ENCODE measurements around the gene SCAF8. TPM values are rescaled to one million over a fixed set of nuclear protein-coding genes. Genes with fewer than 3 reads are reported as not detected.
"Not testable (repeated sequence)": the region's sequence is repeated elsewhere in the genome, so short reads cannot be mapped to it uniquely, and the experiment has no call there.

SCAF8 gene
- total RNA-seq, 1 experiment from 2014 or later, result 50.7 TPM

DNA sequence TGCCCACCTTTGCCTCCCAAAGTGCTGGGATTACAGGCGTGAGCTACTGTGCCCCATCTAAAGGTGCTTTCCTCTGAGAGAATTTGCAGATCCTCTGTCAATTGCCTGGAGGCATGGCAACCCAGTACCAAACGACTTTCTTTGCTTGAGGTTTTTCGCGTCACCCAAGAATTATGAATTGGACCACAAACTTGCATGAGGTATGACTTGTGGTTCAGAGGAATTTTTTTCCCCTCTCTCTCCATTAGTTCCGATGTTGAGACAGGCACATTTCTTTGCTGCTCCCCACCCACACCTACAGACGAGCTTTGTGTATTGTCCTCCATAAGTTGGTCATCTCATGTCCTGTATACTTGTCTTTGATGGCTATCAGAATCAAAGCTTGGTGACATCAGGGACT, 11.8 kb upstream of the SCAF8 start:
- Histone ChIP-seq H3K4me1 (0 out of 2 replicates have a peak, but pooled peaks cover 3% of the 10 kb centered on the region), H3K27ac (no peak overlapping the region), H3K27me3 (no peaks in the 10 kb centered on the region), H3K4me3 (no peak overlapping the region), H3K9me3 (replicated peaks) (0 out of 2 replicates have a peak, but pooled peaks cover 4% of the 10 kb centered on the region), H3K36me3 (no peaks in the 10 kb centered on the region)
- peak; percentile 46 to 65 for DNase-seq

DNA sequence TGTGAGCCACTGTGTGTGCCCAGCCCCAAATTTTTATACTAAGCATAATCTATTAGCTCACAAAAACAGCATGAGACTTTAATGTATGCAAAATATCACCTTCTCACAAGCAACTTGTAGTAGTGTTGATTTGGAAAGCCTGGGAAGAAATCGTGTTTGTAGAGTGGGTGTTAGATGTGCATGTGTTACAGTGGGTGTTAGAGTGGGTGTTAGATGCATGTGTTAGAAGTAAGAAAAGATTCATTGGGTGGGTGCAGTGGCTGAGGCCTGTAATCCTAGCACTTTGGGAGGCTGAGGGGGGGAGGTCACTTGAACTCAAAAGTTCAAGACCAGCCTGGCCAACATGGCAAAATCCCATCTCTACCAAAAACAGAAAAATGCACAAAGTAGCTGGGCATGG, 6.3 kb upstream of the SCAF8 start:
- no peaks in the 10 kb centered on the region for H3K36me3 ChIP-seq
- no peaks in the 10 kb centered on the region for H3K9me3 ChIP-seq (replicated peaks)
- no peaks in the 10 kb centered on the region for H3K27me3 ChIP-seq
- 0 out of 2 replicates have a peak, but pooled peaks cover under 1% of the 10 kb centered on the region for H3K4me1 ChIP-seq
- no peak overlapping the region for H3K4me3 ChIP-seq
- DNase-seq, result no peak
- no peak overlapping the region for H3K27ac ChIP-seq

DNA sequence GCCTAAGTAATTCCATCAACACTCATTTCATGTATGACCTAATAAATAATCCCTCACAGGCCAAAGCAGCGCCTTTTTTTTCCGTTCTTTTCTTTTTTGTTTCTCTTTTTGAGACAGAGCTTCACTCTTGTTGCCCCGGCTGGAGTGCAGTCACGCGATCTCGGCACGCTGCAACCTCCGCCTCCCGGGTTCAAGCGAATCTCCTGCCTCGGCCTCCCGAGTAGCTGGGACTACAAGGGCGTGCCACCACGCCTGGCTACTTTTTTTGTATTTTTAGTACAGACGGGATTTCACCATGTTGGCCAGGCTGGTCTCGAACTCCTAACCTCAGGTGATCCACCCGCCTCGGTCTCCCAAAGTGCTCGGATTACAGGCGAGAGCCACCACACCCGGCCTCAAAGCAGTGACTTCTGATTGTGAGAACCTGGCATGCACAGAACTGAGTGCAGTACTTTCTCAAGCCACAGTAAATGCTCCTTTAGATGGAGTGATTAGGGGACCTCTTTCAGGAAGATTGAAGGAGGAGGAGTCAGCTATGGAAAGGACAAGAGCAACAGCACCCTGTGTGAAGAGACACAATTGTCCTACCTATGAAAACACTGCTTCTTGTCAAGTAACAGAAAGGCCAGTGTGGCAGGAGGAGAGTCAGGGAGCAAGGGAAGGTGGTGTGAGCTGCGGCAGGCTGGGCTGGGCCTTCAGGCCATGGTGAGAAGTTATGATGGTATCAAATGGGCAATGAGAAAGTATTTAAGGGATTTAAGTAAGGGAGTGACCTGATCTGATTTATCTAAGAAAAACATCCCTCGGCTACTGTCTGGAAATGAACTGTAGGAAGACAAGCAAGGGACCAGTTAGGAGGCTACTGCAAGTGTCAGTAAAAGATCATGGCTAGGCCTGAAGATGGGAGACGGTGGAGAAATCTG, 1.7 kb upstream of the SCAF8 start:
- Histone ChIP-seq H3K9me3 (replicated peaks) (no peaks in the 10 kb centered on the region), H3K27ac (no peak overlapping the region; the same call in 1 of the 2 replicates), H3K36me3 (0 out of 2 replicates have a peak, but pooled peaks cover 2% of the 10 kb centered on the region), H3K4me1 (peaks cover 5% of the 10 kb centered on the region), H3K27me3 (no peaks in the 10 kb centered on the region), H3K4me3 (no peak overlapping the region)
- peak in 1 of 2 experiments; percentile 18 for DNase-seq

DNA sequence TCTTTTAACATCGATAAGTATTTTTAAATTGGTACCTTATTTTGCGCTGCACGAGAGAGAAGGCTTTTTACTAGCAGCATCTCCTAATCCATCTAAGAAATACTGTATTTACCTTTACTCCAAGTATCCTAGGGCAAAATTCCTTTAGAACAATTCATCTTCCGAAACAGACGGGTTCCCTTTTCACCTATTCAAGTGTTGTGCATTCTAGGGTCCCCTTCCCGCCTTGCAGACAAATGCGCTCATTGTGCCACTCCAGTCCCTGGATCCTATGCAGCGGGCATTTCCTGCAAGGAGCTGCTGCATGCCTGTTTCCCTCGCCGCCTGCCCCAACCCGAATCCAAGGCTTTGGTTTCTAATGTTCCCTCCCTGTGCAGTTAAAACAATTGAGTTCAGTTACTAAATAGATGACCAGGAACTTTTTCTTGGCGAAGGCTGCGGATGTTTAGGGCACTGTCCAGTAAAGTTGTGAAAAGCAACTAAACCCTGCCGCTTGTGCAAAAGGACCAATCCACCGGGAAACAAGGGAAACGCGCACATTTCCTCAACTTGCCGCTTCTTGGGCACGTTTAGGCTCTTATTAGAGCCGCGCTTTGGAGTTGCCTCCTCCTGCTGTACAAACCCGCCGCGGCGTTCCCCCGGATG, 556 bp upstream of the SCAF8 start:
- peak; percentile 75 to 80 for DNase-seq
- H3K4me1 ChIP-seq, result peaks cover 5% of the 10 kb centered on the region
- peak overlapping the region; percentile 99 for H3K4me3 ChIP-seq
- no peaks in the 10 kb centered on the region for H3K9me3 ChIP-seq (replicated peaks)
- no peaks in the 10 kb centered on the region for H3K27me3 ChIP-seq
- H3K36me3 ChIP-seq, result 0 out of 2 replicates have a peak, but pooled peaks cover 2% of the 10 kb centered on the region
- peak overlapping the region; percentile 99 for H3K27ac ChIP-seq

DNA sequence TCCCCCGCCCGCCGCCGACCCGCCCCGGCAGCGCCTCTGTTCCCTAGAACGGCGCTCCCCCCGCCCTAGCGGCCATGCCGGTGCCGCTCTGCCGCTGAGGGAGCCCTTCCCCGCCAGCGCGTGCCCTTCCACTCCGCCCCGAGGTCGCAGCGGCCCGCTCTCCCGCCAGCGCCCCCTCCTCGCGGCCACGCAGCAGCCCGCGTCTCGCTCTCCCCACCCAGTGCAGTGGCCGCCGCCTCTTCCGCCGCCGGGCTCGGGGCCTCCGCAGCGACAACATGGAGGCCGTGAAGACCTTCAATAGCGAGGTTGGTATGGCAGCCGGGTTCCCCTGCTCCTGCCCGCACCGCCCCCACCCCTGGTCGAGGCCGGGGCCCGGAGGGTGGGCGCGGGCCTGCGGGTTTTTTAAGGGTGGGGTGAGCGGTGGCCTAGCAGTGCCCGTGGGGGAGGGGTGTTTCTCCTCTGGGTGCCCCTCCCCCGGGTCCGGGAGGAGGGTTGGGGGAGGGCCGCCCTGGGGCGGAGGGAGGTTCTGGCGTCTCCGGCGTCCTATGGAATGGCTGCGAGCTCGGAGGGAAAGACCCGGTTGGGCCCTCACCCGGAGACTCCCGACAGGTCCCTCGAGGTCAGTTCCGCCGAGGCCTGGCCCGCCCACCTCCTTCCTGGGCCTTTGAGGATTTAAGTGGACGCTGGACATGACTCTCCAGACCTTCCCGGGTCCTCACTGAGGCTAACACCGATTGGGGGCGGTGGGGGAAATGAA, 588 bp downstream of the SCAF8 start:
- Histone ChIP-seq H3K27me3 (no peaks in the 10 kb centered on the region), H3K27ac (peak overlapping the region; percentile 99), H3K4me1 (peaks cover 5% of the 10 kb centered on the region), H3K4me3 (peak overlapping the region; percentile 99), H3K36me3 (peaks cover 5% of the 10 kb centered on the region; the same call in 1 of the 2 replicates), H3K9me3 (replicated peaks) (no peaks in the 10 kb centered on the region)
- DNase-seq, result peak; percentile 97 to 98

DNA sequence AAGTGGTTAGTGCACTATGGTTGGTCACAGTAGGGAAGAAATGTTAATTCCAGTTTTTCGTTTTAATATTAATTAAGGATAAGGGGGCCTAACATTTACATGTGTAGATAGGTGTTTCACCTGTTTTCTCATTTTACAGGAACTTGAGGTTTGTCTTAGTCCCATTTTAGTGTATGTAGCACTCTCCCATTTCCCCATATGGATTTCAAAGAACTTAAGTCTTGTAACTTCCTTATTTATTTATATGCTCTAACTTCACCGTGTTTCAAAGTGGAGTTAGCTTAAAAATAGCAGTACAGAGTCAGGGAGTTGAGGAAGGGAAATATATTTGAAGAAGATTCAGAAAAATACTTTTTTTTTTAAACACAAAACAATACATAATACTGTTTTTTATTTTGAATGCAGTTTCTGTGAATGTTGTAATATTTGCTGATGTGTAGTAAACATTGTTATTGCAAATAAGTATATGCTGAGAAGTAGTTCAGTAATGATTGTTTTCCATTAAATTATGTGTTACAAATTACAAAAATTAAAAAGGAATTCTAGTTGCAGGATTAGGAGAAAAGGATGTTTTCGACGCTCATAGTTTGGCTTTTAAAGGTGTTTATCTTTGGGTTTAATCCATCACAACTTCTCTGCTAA, 3.5 kb downstream of the SCAF8 start:
- Histone ChIP-seq H3K36me3 (peaks cover 12% of the 10 kb centered on the region; the same call in 1 of the 2 replicates), H3K4me1 (peaks cover 5% of the 10 kb centered on the region), H3K4me3 (no peak overlapping the region), H3K27me3 (no peaks in the 10 kb centered on the region), H3K27ac (no peak overlapping the region), H3K9me3 (replicated peaks) (no peaks in the 10 kb centered on the region)
- no peak for DNase-seq

DNA sequence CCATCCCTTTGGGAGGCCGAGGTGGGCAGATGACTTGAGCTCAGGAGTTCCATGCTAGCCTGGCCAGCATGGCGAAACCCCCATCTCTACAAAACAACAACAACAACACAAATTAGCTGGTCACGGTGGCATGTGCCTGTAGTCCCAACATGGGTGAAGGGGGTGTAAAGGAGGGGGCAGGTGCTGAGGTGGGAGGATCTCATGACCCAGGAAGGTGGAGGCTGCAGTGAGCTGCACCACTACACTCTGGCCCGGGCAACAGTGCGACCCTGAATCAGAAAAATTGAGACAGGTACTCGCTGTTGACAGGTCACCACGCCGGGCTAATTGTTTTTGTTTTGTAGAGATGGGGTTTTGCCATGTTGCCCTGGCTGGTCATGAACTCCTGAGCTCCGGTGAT, 4.2 kb downstream of the SCAF8 start:
- H3K27ac ChIP-seq, result no peak overlapping the region
- H3K36me3 ChIP-seq, result peaks cover 14% of the 10 kb centered on the region; the same call in 1 of the 2 replicates
- no peak for DNase-seq
- H3K4me3 ChIP-seq, result no peak overlapping the region
- peaks cover 2% of the 10 kb centered on the region for H3K4me1 ChIP-seq
- H3K9me3 ChIP-seq (replicated peaks), result no peaks in the 10 kb centered on the region
- no peaks in the 10 kb centered on the region for H3K27me3 ChIP-seq

DNA sequence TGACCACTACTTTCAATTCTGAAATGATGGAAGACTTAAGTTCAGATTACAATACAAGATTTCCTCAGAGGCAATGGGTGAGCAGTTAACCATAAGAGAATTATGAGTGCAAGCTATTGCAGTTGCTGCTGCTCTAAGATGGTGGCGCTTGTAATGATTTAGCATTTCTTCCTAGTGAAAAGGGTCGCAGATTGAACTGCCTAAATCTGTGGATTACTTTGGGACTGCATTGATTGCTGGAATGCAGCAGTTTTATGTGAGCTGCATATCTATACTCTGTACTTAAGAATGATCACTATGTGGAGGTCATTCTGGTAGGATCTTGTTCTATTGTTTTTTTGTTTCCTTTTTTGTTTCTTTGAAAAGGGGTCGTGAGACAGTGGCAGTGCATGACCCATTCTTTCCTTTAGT, 5.3 kb downstream of the SCAF8 start:
- Histone ChIP-seq H3K27me3 (no peaks in the 10 kb centered on the region), H3K4me3 (no peak overlapping the region), H3K4me1 (peaks cover 2% of the 10 kb centered on the region; the same call in 1 of the 2 replicates), H3K36me3 (peaks cover 18% of the 10 kb centered on the region), H3K9me3 (replicated peaks) (no peaks in the 10 kb centered on the region), H3K27ac (no peak overlapping the region)
- no peak for DNase-seq

DNA sequence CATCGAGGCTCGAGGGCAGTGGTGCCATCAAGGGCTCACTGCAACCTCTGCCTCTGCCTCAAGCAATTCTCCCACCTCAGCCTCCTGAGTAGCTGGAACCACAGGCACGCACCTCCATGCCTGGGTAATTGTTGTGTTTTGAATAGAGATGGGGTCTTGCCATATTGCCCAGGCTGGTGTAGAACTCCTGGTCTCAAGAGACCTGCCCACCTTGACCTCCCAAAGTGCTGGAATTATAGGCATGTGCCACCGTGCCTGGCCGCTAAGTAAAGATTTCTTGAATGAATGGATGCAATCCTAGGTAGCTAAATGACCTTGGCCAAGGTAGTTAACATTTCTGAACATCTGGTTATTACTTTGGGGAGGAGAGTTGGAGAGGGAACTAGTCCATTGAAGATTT, 7.4 kb downstream of the SCAF8 start:
- no peak overlapping the region for H3K27ac ChIP-seq
- H3K4me1 ChIP-seq, result no peaks in the 10 kb centered on the region
- peaks cover 21% of the 10 kb centered on the region for H3K36me3 ChIP-seq
- H3K4me3 ChIP-seq, result no peak overlapping the region
- DNase-seq, result no peak
- H3K9me3 ChIP-seq (replicated peaks), result no peaks in the 10 kb centered on the region
- H3K27me3 ChIP-seq, result no peaks in the 10 kb centered on the region

DNA sequence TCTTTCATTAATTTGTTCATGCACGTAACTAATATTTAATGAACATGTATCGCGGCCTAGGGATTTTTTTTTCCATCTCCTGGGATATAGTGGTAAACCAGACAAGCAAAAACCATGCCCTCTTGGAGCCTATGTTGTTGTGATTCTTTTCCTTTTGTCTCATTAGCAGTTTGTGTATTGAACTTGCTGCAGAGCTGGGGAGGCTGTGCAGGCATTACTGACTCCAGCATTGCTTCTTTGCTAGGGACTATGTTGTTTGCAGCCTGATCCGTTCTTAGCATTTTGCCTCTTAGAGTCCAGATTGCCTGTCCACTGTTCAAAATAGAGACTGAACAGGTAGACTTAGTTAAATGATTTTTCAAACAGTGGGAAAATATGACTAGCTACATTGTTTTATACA, 9.7 kb downstream of the SCAF8 start:
- Histone ChIP-seq H3K4me3 (no peak overlapping the region), H3K36me3 (peaks cover 19% of the 10 kb centered on the region), H3K4me1 (no peaks in the 10 kb centered on the region), H3K27me3 (no peaks in the 10 kb centered on the region), H3K9me3 (replicated peaks) (no peaks in the 10 kb centered on the region), H3K27ac (no peak overlapping the region)
- DNase-seq, result no peak

DNA sequence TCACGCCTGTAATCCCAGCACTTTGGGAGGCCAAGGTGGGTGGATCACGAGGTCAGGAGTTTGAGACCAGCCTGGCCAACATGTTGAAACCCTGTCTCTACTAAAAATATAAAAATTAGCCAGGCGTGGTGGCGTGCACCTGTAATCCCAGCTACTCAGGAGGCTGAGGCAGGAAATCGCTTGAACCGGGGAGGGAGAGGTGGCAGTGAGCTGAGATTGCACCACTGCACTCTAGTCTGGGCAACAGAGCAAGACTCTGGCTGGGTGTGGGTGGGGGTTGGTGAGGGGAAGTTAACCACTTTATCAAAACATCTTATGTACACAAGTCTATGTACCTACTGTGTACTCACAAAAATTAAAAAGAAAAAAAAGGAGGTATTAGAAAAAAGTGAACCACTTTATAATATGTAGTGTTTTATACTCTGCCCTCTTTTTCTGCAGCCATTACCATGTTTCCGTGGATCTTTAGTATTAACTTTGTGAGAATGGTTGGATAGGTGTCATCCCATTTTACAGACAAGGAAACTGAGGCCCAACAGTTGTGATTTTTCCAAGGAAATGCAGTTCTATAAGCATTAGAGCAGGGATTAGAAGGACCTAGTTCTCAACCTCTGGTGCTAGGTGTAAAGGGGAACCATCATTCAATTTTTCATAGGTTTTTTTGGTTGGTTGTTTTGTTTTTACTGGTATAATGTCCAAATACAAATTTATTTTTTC, 11.0 kb downstream of the SCAF8 start:
- H3K9me3 ChIP-seq (replicated peaks); H3K4me3 ChIP-seq; DNase-seq; H3K27ac ChIP-seq; H3K27me3 ChIP-seq; H3K4me1 ChIP-seq: not testable (repeated sequence)
- peaks cover 16% of the 10 kb centered on the region for H3K36me3 ChIP-seq

DNA sequence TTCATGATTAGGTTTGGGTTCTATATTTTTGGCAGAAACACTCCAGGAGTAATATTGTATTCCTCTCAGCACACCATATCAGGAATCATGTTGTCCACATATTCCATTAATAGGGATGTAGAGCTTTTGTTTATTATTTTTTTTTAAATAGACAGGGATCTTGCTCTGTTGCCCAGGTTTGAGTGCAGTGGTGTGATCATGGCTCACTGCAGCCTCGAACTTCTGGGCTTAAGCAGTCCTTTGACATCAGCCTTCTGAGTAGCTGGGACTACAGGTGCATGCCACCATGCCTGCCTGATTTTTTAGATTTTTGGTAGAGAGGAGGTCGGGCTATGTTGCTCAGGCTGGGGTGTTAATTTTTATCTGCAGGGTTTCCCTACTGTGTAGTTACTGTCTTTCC, 12.0 kb downstream of the SCAF8 start:
- Histone ChIP-seq H3K27ac (no peak overlapping the region), H3K4me1 (no peaks in the 10 kb centered on the region), H3K9me3 (replicated peaks) (no peaks in the 10 kb centered on the region), H3K27me3 (no peaks in the 10 kb centered on the region), H3K36me3 (peaks cover 16% of the 10 kb centered on the region), H3K4me3 (no peak overlapping the region)
- DNase-seq, result no peak

DNA sequence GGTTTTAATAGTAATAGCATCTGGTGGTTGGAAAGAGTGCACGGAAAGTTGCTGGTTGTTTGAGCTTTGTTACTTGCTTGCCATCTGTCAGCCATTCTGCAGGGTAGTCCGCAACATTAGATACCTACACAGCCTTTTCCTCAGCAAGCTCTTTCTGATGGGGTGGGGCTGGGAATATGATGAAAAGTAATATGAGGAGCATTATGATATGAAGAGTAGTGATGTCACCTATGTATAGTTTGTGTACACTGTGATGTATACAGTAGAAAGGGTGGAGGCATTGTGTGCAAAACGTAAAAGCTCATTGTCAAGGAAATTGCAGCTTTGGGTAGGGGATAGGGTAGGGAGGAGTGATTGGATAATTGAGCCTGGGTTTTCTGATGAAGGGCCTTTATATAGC, 16.1 kb downstream of the SCAF8 start:
- Histone ChIP-seq H3K27ac (no peak overlapping the region), H3K4me3 (no peak overlapping the region), H3K36me3 (peaks cover 3% of the 10 kb centered on the region), H3K27me3 (no peaks in the 10 kb centered on the region), H3K4me1 (no peaks in the 10 kb centered on the region), H3K9me3 (replicated peaks) (no peaks in the 10 kb centered on the region)
- DNase-seq, result no peak

Measured in SJCRH30 (cell line).